HG03175 (cell line): Measurements from ENCODE around the gene FOXD4L1.
"Not testable (repeated sequence)": the region's sequence is repeated elsewhere in the genome, so short reads cannot be mapped to it uniquely, and the experiment has no call there.

Source experiments
- ATAC-seq: cut with Tn5 transposase; IDR thresholded peaks from one replicate; pipeline ENCODE4 v1.9.1; 2021; ENCODE audit warnings: mild to moderate bottlenecking, moderate library complexity; ENCODE audit not compliant: unreplicated experiment

FOXD4L1 gene

DNA sequence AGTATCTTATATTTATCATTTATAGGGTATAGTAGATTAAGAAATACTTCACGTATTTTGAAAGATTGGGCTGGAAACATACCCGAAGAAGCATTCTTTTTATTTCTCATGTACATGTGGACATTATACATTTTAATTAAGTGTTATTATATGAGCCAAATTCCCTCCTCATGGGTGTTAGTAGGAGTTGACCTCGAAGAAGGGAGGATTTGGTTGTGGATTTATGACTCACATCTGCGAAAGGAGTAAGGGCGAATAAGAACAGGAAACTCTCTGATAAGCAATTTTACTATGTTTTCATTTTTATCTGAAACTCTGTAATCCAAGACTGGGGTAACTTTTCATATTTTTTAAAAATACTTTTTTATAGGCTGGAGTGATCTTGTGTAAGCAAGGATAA is 23.0 kb downstream of the FOXD4L1 start:
- not testable (repeated sequence) for ATAC-seq

DNA sequence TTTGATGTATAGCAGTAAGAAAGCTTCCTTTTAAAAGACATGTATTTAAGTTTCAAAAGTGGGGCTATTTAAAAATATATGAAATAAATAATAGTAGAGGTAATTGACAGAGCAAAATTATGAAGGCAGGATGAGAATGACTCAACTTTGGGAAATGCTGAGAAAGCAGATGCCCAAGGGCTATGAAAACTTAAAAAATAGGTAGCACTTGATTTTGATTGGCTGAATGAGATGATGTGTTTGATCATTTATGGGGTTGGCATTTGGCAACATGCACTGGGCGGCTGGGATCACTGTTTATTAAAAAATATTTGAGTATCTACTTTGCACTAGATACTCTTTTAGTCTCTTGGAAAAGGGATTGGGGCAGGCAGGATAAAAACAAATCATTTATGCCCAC is 26.5 kb downstream of the FOXD4L1 start:
- ATAC-seq = not testable (repeated sequence)

DNA sequence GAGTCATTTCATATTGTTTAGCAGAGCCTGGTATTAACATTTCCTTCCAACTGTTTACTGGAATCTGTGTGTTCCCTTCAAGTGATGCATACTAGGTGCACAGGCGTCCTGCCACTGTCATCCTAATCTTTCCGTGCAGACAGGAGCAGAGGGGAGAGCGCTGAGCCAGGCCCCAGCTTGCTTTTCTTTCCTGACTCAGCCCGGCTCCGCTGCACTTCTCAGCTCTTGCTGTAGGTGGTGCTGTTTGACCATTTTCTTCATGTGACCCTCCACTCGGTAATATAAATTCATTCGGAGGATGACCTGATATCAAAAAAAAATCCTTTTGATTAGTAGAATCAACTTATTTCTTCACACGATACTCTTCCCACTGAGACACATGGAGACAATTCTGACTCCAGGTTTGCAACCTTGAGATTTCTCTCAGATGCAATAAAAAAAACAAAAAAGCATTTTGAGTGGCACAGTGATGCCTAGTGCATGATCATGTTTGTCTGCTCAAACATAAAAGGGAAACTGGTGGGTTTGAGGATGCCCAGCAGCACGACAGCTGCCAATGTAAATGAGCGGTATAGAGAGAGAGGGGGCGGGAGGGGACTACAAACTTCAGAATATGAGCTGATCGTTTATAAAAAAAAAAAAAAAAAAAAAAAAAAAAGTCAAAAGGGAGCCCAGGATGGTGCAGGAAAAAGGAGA is 29.0 kb downstream of the FOXD4L1 start:
- peak; percentile 76 for ATAC-seq

DNA sequence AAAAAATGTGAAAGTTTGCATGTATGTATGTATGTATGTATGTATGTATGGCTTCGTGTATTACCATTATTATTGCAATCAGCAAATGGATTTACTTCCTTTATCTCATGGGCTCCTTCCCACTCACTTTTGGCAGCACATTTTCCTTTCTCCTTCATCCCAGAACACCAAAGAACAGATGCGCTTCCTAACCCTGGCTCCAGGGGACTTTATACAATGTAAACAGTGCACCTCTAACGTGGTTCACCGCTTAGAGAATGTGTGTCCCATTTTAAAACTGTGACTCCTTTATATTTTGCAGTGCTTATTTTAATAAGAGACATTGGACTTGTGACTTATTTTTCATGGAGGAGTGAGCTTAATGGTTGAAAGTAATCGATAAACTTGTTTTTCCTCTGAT is 29.7 kb downstream of the FOXD4L1 start:
- ATAC-seq = not testable (repeated sequence)

DNA sequence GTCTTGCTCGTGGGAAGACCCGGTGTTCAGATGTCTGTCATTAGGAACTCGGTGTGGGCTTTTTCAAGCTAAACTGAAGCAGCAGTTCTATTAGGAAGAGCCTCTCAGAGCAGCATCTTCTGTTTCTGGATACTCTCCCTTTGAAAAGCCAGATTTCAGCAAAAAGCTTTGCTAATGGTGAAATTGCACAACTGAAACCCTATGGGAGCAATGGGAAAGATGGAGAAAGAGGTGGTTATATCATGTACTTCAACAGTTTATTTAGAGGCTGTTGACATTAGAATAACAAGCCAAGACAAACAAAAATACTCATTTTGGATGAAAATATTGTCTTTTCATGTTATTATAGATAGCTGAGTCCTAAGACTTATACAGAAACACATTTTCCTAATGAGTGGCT is 30.4 kb downstream of the FOXD4L1 start:
- not testable (repeated sequence) for ATAC-seq

DNA sequence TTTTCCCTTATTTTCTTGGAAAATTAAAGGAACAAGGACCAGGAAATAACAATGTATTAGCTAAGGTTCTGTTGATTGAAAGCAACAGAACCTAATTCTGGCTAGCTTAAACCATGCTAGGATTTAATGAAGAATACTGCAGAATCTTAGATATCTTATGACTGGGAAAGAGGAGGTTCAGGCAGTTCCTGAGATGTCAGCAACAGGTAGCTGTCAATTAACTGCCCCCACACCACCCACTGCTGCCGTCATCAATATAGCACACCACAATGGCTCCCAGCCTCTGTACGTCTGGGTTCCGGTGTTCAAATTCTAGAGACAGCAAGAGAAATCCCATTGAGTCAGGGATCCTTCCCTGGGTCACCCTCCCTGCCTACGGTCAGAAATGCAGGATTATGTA is 34.5 kb downstream of the FOXD4L1 start:
- not testable (repeated sequence) for ATAC-seq

DNA sequence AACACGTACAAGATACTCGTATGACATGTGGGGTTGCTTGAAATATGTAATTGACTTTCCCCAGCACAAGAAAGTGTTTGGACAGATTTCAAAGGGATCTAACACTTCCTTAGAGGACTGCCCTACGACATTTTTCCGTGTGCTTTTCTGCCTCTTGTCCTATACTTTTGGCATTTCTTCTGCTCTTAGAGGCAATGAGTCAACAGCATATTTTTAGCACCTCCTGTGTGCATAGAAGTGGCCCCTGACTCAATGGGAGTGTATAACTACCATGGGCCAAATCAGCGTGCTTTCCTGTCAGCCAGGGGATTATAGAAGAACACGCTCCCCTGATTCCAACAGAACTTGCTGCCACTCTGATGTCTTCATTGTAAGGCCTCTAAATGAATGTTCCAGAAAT is 38.1 kb downstream of the FOXD4L1 start:
- ATAC-seq = not testable (repeated sequence)

DNA sequence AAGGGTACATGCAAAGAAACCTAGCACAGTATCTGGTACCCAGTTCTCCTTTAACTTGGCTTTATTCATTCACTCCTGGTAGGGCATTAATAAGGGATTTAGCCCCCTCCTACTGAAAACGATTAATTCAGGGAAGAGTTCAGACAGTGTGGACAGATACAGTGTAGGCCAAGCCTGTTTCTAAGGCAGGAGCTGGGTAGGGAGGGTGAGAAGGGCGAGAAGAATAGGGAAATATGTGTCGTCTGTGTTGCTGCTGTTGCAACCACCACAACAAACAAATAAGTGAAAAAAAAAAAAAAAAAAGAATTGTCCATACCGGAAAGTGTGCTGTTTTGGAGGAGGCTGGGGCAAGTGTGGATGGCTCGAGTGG is 42.4 kb downstream of the FOXD4L1 start:
- ATAC-seq = not testable (repeated sequence)

DNA sequence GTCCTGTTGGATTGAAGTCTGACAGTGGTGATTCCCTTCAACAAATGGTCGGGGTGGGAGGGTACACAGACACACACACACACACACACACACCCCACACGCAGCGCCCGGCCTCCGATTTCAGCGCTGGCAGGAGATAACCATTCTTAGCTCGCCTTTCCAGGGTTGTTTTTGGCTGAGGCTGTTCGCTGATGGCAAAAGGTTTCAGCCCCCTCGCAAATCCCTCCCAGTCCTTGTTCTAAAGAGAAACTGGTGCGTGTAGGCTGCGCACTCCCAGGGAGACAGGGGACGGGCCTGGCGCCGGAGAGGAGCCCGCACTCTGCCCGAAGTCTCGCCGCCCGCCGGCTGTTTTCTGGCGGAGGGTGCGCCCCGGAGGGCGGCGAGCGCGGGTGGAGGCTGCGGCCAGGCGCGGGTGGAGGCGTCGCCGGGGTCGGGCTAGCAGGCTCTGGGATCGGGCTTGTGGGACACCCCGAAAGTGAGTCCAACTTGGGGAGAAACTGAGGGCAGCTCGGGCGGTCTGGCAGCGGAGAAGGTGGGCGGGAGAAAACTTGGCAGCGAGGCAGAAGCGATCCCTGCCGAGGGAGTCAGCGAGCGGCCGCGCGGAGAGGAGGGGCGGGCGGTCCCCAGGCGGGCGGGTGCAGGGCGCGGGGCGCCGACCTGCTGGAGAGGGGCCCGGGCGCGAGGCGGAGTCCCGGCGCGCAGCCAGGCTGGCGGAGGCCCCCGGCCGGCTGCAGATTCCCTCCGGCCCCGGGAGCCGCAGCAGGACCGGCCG is 42.9 kb downstream of the FOXD4L1 start:
- not testable (repeated sequence) for ATAC-seq

DNA sequence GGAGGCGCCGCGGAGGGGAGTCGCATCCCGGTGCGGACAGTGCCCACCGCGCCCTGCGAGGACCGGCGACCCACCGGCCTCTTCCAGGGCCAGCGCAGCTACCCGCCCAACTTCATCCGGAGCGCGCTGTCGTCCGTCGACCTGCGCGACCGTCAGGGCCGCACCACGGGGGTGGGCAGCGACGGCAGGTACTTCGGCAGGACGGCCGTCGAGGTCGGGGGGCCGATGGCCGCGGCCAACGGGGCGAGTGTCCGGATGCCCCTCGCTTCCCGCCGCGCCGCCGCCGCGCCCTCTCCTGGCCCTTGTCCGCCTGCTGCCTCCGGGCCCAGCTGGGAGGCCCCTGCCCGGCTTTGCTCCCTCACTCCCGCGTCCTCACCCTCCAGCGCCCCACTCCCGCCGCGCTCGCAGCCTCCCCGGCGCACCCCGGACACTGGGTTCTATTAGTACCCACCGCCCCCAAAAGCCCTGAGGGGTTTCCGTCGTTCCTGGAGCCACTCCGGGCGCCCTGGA is 43.6 kb downstream of the FOXD4L1 start:
- ATAC-seq = not testable (repeated sequence)

DNA sequence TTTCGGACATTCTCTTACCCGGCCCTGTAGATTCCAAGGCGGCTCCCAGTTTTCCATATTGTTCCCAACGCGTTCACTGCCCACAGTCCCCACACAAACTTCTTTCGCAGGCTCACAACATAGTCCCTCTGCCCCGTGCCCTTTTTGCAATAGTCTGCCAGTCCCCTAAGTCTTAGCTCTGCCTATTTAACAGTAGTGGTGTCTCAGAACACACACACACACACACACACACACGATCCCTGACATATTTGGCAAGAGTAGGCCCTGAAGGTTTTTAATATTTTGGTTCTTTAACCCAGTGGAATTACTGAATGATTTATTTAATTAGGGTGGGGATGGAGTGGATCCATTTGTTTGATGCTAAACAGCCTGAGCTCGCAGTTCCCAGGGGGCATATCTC is 44.1 kb downstream of the FOXD4L1 start:
- not testable (repeated sequence) for ATAC-seq
